Endodermal cell (in vitro differentiated cells): ENCODE measurements around the gene SYT8. TPM values are rescaled to one million over a fixed set of nuclear protein-coding genes. Genes with fewer than 3 reads are reported as not detected.
A peak's percentile ranks its signal among the peaks of the same experiment; 100 is the strongest.
"Not testable (repeated sequence)": the region's sequence is repeated elsewhere in the genome, so short reads cannot be mapped to it uniquely, and the experiment has no call there.

Experiments used
- DNase-seq: peaks from one replicate; pipeline ENCODE4 v3.0.0-alpha.2; 2017
- H3K27ac ChIP-seq: 2 replicates; pipeline ENCODE4 v1.5.1; 2013; ENCODE audit warnings: mild to moderate bottlenecking, low read depth, low read length, moderate library complexity
- H3K27me3 ChIP-seq: 2 replicates; pipeline ENCODE4 v1.6.1; 2013; ENCODE audit warnings: mild to moderate bottlenecking, low read length, moderate library complexity; ENCODE audit not compliant: insufficient read depth, control insufficient read depth, poor library complexity, severe bottlenecking
- H3K36me3 ChIP-seq: 2 replicates; pipeline ENCODE4 v1.7.0; 2013; ENCODE audit warnings: mild to moderate bottlenecking, low read length, moderate library complexity; ENCODE audit not compliant: control insufficient read depth, insufficient read depth
- H3K4me1 ChIP-seq: one replicate; pipeline ENCODE4 v1.7.0; 2013; ENCODE audit warnings: low read length; ENCODE audit not compliant: control insufficient read depth, insufficient read depth
- H3K4me3 ChIP-seq: 2 replicates; pipeline ENCODE4 v1.5.1; 2013; ENCODE audit warnings: mild to moderate bottlenecking, low read length, moderate library complexity
- H3K9ac ChIP-seq: 2 replicates; pipeline ENCODE4 v1.6.1; 2013; ENCODE audit warnings: mild to moderate bottlenecking, low read length, moderate library complexity; ENCODE audit not compliant: poor library complexity, severe bottlenecking; ENCODE audit errors: extremely low read depth
- H3K9me3 ChIP-seq: 2 replicates; pipeline ENCODE4 v1.6.1; 2013; ENCODE audit warnings: mild to moderate bottlenecking, low read length, moderate library complexity; ENCODE audit not compliant: control insufficient read depth
- H3K27ac Mint-ChIP-seq: 2 replicates; pipeline ENCODE4 v1.8.0; 2020; ENCODE audit warnings: mixed read lengths
- H3K27me3 Mint-ChIP-seq: 2 replicates; pipeline ENCODE4 v1.8.0; 2021; ENCODE audit warnings: mild to moderate bottlenecking, mixed read lengths; ENCODE audit not compliant: insufficient read depth
- H3K36me3 Mint-ChIP-seq: 2 replicates; pipeline ENCODE4 v1.8.0; 2020; ENCODE audit warnings: low read depth, mixed read lengths
- H3K4me1 Mint-ChIP-seq: 2 replicates; pipeline ENCODE4 v1.8.0; 2020; ENCODE audit warnings: mixed read lengths
- H3K4me3 Mint-ChIP-seq: 2 replicates; pipeline ENCODE4 v1.8.0; 2020; ENCODE audit warnings: mild to moderate bottlenecking, moderate library complexity, mixed read lengths
- H3K9me3 Mint-ChIP-seq: 2 replicates; pipeline ENCODE4 v1.8.0; 2020; ENCODE audit warnings: mild to moderate bottlenecking, mixed read lengths
- WGBS, 2 experiments: methylation state at CpG; one replicate each; pipeline versions ENCODE4 v1.1.5 to v1.1.7; 2013; ENCODE audit warnings: missing lambda C conversion rate in 2 of 2, mixed read lengths in 1 of 2; ENCODE audit not compliant: insufficient coverage in 1 of 2, insufficient read length in 1 of 2; 5-methylcytosine and 5-hydroxymethylcytosine counted together
- total RNA-seq, 2 donors: library from RNA; stranded (reverse); fragmentation: NEBNext Ultra II Directional in 1 of 2; extraction: Animal tissue kit (Norgen Biotek cat#: 25700) in 1 of 2; gene quantifications; 2 replicates in 1 of 2; 3 replicates in 1 of 2; pipeline ENCODE4 v1.2.1, GENCODE V29; 2021
- TF ChIP-seq, protein P1 (sequence below): fragments of 200-600 bp; sonication (generic); conservative IDR thresholded peaks from 2 replicates; pipeline ENCODE4 v1.5.0; 2021; ENCODE audit warnings: antibody characterized with exemption, mild to moderate bottlenecking

SYT8 gene
- total RNA-seq, 2 donors from 2014 or later: not detected

- WGBS, 2 experiments: 90 to 92% methylated on average over 9 to 27 of the region's 28 CpGs
- H3K9me3 Mint-ChIP-seq: no peaks in the 10 kb centered on the region
- H3K27ac Mint-ChIP-seq: no peak overlapping the region
- TF ChIP-seq, protein P1, sequence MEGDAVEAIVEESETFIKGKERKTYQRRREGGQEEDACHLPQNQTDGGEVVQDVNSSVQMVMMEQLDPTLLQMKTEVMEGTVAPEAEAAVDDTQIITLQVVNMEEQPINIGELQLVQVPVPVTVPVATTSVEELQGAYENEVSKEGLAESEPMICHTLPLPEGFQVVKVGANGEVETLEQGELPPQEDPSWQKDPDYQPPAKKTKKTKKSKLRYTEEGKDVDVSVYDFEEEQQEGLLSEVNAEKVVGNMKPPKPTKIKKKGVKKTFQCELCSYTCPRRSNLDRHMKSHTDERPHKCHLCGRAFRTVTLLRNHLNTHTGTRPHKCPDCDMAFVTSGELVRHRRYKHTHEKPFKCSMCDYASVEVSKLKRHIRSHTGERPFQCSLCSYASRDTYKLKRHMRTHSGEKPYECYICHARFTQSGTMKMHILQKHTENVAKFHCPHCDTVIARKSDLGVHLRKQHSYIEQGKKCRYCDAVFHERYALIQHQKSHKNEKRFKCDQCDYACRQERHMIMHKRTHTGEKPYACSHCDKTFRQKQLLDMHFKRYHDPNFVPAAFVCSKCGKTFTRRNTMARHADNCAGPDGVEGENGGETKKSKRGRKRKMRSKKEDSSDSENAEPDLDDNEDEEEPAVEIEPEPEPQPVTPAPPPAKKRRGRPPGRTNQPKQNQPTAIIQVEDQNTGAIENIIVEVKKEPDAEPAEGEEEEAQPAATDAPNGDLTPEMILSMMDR: no peak
- Histone ChIP-seq H3K9me3 (no peaks in the 10 kb centered on the region), H3K4me3 (no peak overlapping the region), H3K9ac (no peak overlapping the region), H3K4me1 (no peaks in the 10 kb centered on the region), H3K27me3 (no peaks in the 10 kb centered on the region), H3K27ac (no peak overlapping the region), H3K36me3 (no peaks in the 10 kb centered on the region)
- peaks cover 5% of the 10 kb centered on the region for H3K27me3 Mint-ChIP-seq
- H3K4me3 Mint-ChIP-seq: no peak overlapping the region
- no peaks in the 10 kb centered on the region for H3K36me3 Mint-ChIP-seq
- DNase-seq: no peak
- H3K4me1 Mint-ChIP-seq: no peaks in the 10 kb centered on the region
These were observed 40.5 kb downstream of the SYT8 start for GRCh38 chr11:1875093-1875850.

- WGBS, 2 experiments: 87 to 93% methylated on average over 10 to 13 of the region's 13 CpGs
- not testable (repeated sequence) for H3K4me3 ChIP-seq, H3K9me3 ChIP-seq, H3K27me3 Mint-ChIP-seq, H3K9me3 Mint-ChIP-seq, H3K4me1 ChIP-seq, H3K4me3 Mint-ChIP-seq, H3K27ac ChIP-seq, H3K27ac Mint-ChIP-seq, DNase-seq, H3K4me1 Mint-ChIP-seq, H3K27me3 ChIP-seq, H3K36me3 Mint-ChIP-seq, H3K36me3 ChIP-seq, H3K9ac ChIP-seq
These were observed 41.1 kb downstream of the SYT8 start for GRCh38 chr11:1875851-1876301.

DNA sequence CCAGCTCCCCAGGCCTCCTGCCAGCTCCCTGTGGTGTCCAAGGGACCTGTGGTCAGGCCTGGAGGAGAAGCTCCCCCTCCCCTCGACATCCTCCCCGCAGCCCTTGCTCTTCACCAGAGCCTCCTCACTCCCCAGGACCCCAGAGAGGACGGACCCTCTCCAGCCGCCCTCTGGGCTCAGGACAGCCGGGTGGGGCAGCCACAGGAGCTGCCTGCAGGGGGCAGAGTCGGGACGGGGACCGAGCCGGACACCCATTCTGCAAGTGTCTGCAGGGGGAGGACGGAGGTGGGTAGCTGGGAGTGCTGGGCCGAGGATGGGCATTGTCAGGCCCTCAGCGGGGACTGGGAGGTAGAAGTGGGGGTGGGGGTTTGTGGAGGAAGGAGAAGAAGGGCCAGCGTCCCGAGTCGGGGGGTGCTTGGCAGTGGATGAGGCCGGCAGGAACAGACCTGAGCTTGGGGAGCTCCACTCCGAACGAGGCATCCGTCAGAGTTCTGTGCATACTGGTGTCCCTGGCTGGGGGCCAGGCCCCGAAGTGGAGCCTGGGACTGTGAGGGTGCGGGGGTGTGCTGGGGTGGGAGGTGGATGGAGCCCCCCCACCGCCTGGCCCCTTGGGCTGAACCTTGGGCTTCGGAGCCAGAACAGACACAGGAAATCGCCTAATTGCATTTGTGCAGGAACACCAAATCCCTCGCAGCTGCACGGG lies 41.7 kb downstream of the SYT8 start:
- 59 to 62% methylated on average over 6 to 26 of the region's 26 CpGs for WGBS, 2 experiments
- H3K4me1 ChIP-seq: no peaks in the 10 kb centered on the region
- no peaks in the 10 kb centered on the region for H3K27me3 ChIP-seq
- H3K9me3 ChIP-seq: no peaks in the 10 kb centered on the region
- no peaks in the 10 kb centered on the region for H3K27me3 Mint-ChIP-seq
- no peak overlapping the region for H3K9ac ChIP-seq
- no peak overlapping the region for H3K27ac ChIP-seq
- no peak overlapping the region for H3K4me3 Mint-ChIP-seq
- TF ChIP-seq, protein P1: peak; percentile 77
- H3K27ac Mint-ChIP-seq: no peak overlapping the region
- peak; percentile 83 for DNase-seq
- H3K4me1 Mint-ChIP-seq: no peaks in the 10 kb centered on the region
- no peaks in the 10 kb centered on the region for H3K9me3 Mint-ChIP-seq
- no peaks in the 10 kb centered on the region for H3K36me3 ChIP-seq
- no peak overlapping the region for H3K4me3 ChIP-seq
- H3K36me3 Mint-ChIP-seq: no peaks in the 10 kb centered on the region
